Measurements from ENCODE around the gene PTGS1. TPM values are rescaled to one million over a fixed set of nuclear protein-coding genes. Genes with fewer than 3 reads are reported as not detected.
A peak's percentile ranks its signal among the peaks of the same experiment; 100 is the strongest.

The PTGS1 gene
- total RNA-seq, 2 donors from 2014 or later, result 0.17 to 0.58 TPM

DNA sequence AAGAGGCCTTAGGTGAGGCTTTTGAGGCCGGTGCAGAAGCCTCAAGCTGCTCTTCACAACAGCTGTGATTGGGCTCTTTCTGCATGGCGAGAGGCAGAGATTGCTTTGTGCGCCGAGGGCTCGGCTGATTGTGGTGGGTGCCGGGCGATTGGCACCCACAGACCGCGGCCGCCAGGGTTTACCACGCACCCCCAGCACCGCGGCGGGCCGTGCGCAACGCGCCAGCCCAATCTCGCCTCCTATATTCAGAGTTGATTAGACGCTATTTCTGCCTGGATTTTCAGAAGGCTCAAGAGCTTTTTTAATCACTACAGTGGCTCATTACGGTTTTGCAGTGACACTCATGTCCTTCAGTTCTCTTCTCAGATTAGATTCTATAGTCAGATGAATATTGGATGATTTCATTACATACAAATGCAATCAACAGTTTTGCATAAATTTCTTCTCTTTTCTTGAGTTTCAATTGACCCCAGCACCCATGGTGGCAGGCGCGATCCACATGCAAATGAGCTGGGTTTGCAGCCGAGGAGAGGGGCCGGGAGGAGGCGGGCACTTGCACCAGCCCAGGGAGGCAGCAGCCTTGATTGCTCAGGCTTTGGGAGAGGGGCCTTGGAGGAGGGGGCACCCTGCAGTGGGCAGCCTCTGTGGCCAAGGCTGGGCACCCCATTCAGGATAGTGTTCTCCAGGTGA lies 33.8 kb upstream of the PTGS1 start:
- Mint-ChIP-seq H3K4me3 (no peak overlapping the region), H3K27me3 (ENCODE audit: low read depth) (no peaks in the 10 kb centered on the region)

DNA sequence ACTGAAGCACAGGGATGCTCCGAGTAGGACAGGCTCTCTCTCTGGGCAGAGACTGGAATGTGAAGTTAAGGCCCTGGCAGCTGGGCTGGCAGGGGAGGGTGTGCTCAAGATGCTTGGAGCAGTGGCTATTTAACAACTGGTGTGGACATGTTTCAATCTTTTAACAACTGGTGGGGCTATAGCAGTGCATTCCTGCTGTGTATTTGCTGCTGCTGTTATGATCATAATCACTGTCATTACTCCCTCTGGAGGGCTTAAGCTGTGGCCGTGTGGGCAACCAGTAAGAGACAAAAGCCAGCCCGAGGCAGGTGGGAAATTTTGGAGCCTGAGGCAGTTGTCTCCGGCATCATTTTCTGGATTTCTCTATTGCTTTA lies 33.3 kb upstream of the PTGS1 start:
- DNase-seq (no peak), ATAC-seq (replicated peaks in 1 of 2) (no peak)
- Mint-ChIP-seq H3K4me1 (ENCODE audit: low read depth) (no peaks in the 10 kb centered on the region), H3K36me3 (ENCODE audit: insufficient read depth in 2 of 2) (no peaks in the 10 kb centered on the region), H3K27me3 (ENCODE audit: low read depth) (no peaks in the 10 kb centered on the region), H3K4me3 (no peak overlapping the region), H3K27ac (no peak overlapping the region), H3K9me3 (no peaks in the 10 kb centered on the region)

More for the DNA sequence above, 33.8 kb upstream of the PTGS1 start:
- Mint-ChIP-seq H3K4me1 (ENCODE audit: low read depth) (peaks cover under 1% of the 10 kb centered on the region), H3K9me3 (no peaks in the 10 kb centered on the region), H3K27ac (no peak overlapping the region), H3K36me3 (ENCODE audit: insufficient read depth in 2 of 2) (no peaks in the 10 kb centered on the region)
- DNase-seq, result no peak
- ATAC-seq (replicated peaks in 1 of 2), result no peak

DNA sequence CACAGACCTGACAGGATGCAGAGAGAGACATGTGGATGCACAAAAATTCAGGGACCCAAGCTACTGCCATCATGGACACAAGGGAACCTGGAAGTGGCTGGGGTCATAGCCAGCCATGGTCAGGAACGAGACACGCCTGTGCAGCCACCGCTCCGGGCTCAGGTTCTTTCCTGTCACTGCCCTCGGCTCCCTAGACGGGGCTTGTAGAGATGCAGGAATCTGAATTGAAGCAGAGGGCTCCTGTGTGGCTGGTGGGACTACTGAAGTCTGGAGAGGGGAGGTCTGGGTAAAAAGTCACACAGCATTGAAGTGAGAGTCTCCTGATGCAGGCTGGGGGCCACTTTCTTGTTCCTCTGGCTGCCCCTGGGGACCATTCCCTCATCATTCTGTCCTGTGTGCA lies 32.3 kb upstream of the PTGS1 start:
- no peaks in the 10 kb centered on the region for H3K27me3 Mint-ChIP-seq (ENCODE audit: low read depth)
- H3K4me1 Mint-ChIP-seq (ENCODE audit: low read depth), result no peaks in the 10 kb centered on the region
- H3K9me3 Mint-ChIP-seq, result no peaks in the 10 kb centered on the region
- ATAC-seq (replicated peaks in 1 of 2) (no peak), DNase-seq (no peak)
- H3K4me3 Mint-ChIP-seq, result no peak overlapping the region
- H3K27ac Mint-ChIP-seq, result no peak overlapping the region
- H3K36me3 Mint-ChIP-seq (ENCODE audit: insufficient read depth in 2 of 2), result no peaks in the 10 kb centered on the region

DNA sequence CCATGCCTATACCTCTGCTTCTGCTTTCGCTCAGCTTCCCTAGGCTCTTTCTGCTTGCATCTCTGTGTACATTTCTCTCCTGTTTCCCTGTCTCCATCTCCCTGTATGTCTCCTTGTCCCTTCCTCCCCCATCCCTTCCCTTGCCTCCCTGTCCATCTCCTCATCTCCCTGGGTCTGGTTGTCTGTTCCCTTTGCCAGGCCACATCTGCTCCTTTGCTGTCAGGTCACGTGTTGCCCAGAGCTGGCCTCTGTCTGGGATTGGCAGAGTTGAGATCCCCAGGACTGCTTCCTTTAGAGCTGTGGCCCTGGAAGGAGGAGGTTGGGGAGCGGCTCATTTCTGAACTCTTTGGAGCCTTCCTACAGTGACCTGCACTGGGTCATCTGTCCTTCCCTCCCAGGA lies 31.8 kb upstream of the PTGS1 start:
- no peak overlapping the region for H3K27ac Mint-ChIP-seq

DNA sequence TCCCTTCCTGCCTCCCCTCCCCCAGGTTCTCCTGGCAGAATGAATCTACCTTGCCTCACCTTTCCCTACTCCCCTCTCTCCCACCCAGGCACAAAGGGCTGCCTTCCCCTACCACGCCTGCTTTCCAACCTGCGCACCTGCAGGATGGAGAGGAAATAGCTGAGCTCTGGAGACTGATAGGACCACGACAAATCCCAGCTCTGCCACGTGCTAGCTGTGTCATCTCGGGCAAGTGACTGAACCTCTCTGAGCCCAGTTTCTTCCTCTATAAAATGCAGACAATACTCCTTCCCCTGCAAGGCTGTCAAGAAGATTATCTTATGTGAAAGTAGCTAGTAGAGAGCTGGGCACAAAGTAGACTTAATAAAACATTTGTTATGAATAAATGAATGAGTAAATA lies 31.2 kb upstream of the PTGS1 start:
- Mint-ChIP-seq H3K36me3 (ENCODE audit: insufficient read depth in 2 of 2) (no peaks in the 10 kb centered on the region), H3K27me3 (ENCODE audit: low read depth) (no peaks in the 10 kb centered on the region), H3K9me3 (no peaks in the 10 kb centered on the region), H3K4me1 (ENCODE audit: low read depth) (no peaks in the 10 kb centered on the region), H3K27ac (no peak overlapping the region), H3K4me3 (no peak overlapping the region)
- ATAC-seq (replicated peaks in 1 of 2) (no peak), DNase-seq (no peak)

More for the DNA sequence above, 31.8 kb upstream of the PTGS1 start:
- ATAC-seq (replicated peaks in 1 of 2), result no peak
- H3K4me3 Mint-ChIP-seq, result no peak overlapping the region
- H3K36me3 Mint-ChIP-seq (ENCODE audit: insufficient read depth in 2 of 2), result no peaks in the 10 kb centered on the region
- no peaks in the 10 kb centered on the region for H3K27me3 Mint-ChIP-seq (ENCODE audit: low read depth)
- H3K4me1 Mint-ChIP-seq (ENCODE audit: low read depth), result no peaks in the 10 kb centered on the region
- no peaks in the 10 kb centered on the region for H3K9me3 Mint-ChIP-seq
- DNase-seq, result no peak

DNA sequence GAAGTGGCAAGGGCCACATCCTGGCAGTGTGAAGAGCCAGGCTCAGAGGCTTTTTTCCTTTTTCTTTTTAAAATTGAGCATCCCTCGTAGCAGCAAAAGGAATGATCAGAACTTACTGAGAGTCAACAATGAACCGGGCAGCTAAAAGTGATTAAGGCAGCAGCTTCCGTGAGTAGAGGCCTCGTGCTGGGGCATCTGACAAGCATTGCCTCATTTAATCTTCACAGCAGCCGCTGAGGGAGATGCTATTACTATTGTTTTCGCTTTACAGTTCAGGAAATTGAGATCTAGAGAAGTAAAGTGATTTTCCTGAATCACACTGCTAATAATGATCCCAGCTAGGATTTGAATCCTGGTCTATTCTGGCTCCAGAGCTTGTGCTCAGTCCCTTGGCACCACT lies 30.7 kb upstream of the PTGS1 start:
- no peak for ATAC-seq (replicated peaks in 1 of 2)
- no peaks in the 10 kb centered on the region for H3K27me3 Mint-ChIP-seq (ENCODE audit: low read depth)
- no peak overlapping the region for H3K27ac Mint-ChIP-seq
- no peaks in the 10 kb centered on the region for H3K36me3 Mint-ChIP-seq (ENCODE audit: insufficient read depth in 2 of 2)
- no peak overlapping the region for H3K4me3 Mint-ChIP-seq
- H3K9me3 Mint-ChIP-seq, result no peaks in the 10 kb centered on the region
- H3K4me1 Mint-ChIP-seq (ENCODE audit: low read depth), result no peaks in the 10 kb centered on the region
- DNase-seq, result no peak

DNA sequence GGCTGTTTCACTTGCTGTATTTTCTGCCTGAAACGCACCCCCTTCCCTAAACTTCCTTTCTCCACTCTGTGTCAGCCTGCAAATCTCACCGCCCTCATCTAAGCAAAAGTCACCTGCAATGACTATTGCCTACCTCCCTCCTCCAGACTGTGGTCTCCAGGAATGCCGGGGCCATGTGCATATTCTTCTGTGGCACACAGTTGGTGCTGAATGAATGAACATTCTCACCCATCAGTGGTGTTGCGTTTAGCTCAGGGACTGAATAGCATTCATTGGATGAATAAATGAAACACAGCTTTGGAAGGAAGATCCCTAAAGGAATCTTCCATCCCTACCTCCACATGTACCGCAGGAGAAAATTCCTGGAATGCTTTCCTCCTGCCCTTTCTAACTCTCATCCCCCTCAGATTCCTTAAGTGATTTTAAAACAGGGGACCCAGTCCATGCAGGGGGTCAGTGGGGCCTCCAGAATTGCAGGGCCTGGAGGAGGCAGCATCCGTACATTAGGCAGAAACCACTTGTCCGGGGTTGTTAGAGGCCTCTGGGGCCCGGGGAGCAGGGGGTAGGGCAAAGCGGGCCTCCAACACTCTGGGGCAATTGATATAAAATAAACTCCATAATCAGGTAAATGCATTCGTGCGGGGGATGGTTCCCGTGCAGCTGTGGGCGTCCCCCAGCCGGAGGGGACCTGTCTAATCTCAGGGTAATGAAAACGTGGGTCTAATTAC lies 28.3 kb upstream of the PTGS1 start:
- Mint-ChIP-seq H3K36me3 (ENCODE audit: insufficient read depth in 2 of 2) (no peaks in the 10 kb centered on the region), H3K4me3 (no peak overlapping the region), H3K27ac (no peak overlapping the region), H3K9me3 (no peaks in the 10 kb centered on the region), H3K27me3 (ENCODE audit: low read depth) (peaks cover 9% of the 10 kb centered on the region), H3K4me1 (ENCODE audit: low read depth) (peaks cover 3% of the 10 kb centered on the region)
- DNase-seq, result no peak
- ATAC-seq (replicated peaks in 1 of 2), result no peak

DNA sequence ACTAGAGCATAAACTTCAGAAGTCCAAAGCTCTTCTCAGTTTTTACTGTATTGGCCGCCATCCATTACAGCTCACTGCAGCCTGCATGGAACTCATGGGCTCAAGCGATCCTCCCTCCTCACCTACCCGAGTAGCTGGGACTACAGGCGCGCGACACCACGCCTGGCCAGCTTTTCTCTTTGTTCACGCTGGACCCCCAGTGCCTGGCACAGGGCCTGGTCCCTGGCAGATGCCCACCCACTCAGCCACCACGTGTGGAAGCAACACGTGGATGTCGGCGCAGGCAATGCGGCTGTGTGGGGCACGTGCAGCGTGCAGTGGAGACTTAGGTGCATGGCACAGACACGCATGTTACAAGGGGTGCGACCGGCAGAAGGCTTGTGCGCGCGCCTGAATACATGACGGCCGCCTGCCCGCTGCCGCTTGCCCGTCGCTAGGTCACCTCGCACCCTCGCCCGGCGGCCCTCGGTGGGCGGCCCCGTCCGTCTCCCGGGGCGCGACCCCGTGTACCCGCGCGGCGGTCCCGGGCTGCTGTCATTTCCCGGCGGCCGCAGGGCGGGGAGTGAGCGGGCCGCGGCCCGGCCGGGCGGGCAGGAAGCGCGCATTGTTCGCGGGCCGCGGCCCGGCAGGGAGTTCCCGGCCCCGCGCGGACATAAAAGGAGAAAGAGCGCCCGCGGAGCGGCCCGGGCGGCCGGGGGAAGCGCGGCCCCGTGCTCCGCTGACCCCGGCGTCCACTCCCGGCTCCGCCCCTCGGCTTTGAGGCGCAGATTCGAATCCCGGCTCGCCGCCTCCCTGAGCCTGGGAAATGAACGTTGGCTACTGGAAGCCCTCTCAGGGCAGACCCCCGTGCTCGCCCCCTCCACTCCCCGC lies 24.1 kb upstream of the PTGS1 start:
- Mint-ChIP-seq H3K36me3 (ENCODE audit: insufficient read depth in 2 of 2) (no peaks in the 10 kb centered on the region), H3K27me3 (ENCODE audit: low read depth) (peaks cover 32% of the 10 kb centered on the region), H3K4me1 (ENCODE audit: low read depth) (peaks cover 22% of the 10 kb centered on the region), H3K4me3 (peak overlapping the region; percentile 68 to 76), H3K9me3 (no peaks in the 10 kb centered on the region), H3K27ac (no peak overlapping the region)
- DNase-seq (peak; percentile 26 to 28), ATAC-seq (replicated peaks in 1 of 2) (peak; percentile 44 to 52)

DNA sequence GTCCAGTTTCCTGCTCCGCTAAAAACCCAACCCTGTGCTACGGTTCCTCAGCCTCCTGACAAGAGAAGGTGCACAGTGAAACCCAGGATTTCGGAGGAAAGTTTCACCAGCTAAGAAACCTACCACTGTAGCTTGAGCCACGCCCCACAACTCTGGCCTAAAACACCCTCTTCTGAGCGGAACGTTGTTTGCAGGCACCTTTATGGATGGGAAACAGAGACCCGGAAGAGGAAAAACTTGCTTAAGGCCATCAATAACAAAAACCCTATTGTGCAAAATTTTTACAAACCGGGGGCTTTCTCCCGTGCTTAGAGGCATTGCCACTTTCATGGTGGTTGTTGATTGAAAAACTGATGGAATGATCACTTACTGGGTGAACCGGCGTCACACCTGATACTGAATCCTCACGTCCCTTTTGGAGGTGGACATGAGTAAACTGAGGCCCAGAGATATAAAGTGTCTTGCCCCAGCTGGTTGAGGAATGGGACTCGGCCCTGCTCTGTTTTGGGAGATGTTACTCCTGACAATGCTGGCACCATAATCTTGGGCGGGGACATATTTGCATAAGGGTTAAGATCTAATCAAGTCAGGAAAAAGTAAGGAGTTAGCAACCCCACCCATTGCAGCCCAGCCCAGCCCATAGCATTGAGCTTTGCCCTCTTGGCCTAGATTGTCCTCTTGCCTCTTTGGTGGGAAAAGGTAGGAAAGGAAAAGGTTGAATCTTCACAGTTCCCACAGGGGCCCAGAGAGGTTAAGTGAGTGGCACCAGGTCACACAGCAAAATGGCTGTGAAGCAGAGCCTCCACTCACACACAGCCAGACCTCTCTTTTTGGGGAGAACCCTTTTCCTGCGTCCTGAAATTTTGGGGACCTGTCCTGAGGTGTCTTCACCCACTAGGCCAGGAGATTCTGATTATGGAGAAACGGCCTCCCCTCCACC lies 23.2 kb upstream of the PTGS1 start:
- Mint-ChIP-seq H3K36me3 (ENCODE audit: insufficient read depth in 2 of 2) (no peaks in the 10 kb centered on the region), H3K27me3 (ENCODE audit: low read depth) (peaks cover 32% of the 10 kb centered on the region), H3K4me1 (ENCODE audit: low read depth) (peaks cover 22% of the 10 kb centered on the region), H3K27ac (no peak overlapping the region), H3K9me3 (no peaks in the 10 kb centered on the region), H3K4me3 (peak overlapping the region; percentile 68 to 76)
- ATAC-seq (replicated peaks in 1 of 2), result peak; percentile 27 to 30
- DNase-seq, result peak; percentile 11 to 18

DNA sequence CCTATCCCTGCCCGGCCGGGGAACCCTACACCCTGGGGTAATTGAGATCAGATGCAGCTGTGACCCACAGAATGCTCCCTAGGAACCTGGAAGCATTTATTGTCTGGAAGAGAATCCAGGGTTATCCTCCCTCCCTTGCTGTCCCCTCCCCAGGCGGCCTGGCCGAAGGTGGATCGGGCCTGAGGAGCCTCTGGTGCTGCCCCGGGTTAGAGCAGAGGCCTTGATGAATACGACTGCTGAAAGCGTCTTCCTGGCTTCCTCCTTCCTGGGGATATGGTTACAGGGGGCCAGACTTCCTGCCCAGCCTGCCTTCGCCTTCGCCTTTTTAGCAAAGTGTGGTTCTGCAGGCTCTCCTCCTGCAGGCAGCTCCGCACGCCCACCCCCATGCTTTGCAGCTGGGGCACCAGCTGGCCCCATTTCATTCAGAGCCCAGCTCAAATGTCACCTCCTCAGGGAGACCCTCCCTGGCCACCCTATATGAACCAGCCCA lies 22.5 kb upstream of the PTGS1 start:
- no peaks in the 10 kb centered on the region for H3K36me3 Mint-ChIP-seq (ENCODE audit: insufficient read depth in 2 of 2)
- ATAC-seq (replicated peaks in 1 of 2) (no peak), DNase-seq (no peak)
- peaks cover 22% of the 10 kb centered on the region for H3K4me1 Mint-ChIP-seq (ENCODE audit: low read depth)
- peak overlapping the region in 1 of 2 donors; percentile 76 for H3K4me3 Mint-ChIP-seq
- no peak overlapping the region for H3K27ac Mint-ChIP-seq
- H3K9me3 Mint-ChIP-seq, result no peaks in the 10 kb centered on the region
- H3K27me3 Mint-ChIP-seq (ENCODE audit: low read depth), result peaks cover 32% of the 10 kb centered on the region

DNA sequence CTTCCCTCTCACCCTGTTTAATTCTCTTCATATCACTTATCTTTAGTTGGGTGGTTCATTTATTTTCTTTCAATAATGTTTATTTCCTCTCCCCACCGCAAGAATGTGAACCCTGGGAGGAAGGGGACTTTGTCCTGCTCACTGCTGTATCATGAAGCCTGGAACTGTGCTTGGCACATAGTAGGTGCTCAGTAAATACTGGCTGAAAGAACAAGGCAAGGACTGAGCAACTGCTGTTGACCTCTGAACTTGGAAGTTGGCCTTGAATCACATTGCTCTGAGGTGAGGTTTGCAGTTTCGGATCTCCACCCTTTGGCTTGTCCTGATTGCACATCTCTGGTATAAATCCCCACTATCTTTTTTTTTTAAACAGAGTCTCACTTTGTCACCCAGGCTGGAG lies 22.0 kb upstream of the PTGS1 start:
- Mint-ChIP-seq H3K36me3 (ENCODE audit: insufficient read depth in 2 of 2) (no peaks in the 10 kb centered on the region), H3K27me3 (ENCODE audit: low read depth) (peaks cover 32% of the 10 kb centered on the region), H3K9me3 (no peaks in the 10 kb centered on the region), H3K27ac (no peak overlapping the region), H3K4me3 (peak overlapping the region in 1 of 2 donors; percentile 15), H3K4me1 (ENCODE audit: low read depth) (peaks cover 22% of the 10 kb centered on the region)
- DNase-seq (no peak), ATAC-seq (replicated peaks in 1 of 2) (no peak)

DNA sequence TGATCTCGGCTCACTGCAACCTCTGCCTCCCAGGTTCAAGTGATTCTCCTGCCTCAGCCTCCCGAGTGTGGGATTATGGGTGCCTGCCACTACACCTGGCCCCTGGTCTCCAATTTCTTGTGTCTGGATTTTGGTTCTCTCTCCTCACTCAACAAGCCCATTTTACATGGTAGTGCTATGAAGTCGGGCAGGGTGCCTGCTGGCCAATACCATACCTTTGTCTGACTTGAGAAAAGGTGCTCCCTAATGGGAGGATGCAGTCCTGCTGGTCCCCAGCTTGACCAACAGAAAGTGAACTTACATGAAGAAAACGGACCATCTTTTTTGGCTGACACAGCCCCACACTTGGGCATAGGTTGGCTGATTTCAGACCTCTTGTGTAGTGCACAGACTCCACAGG lies 21.6 kb upstream of the PTGS1 start:
- no peak overlapping the region for H3K27ac Mint-ChIP-seq
- no peaks in the 10 kb centered on the region for H3K36me3 Mint-ChIP-seq (ENCODE audit: insufficient read depth in 2 of 2)
- H3K4me1 Mint-ChIP-seq (ENCODE audit: low read depth), result peaks cover 22% of the 10 kb centered on the region
- ATAC-seq (replicated peaks in 1 of 2) (no peak), DNase-seq (no peak)
- H3K9me3 Mint-ChIP-seq, result no peaks in the 10 kb centered on the region
- peaks cover 32% of the 10 kb centered on the region for H3K27me3 Mint-ChIP-seq (ENCODE audit: low read depth)
- H3K4me3 Mint-ChIP-seq, result no peak overlapping the region

All from activated T-cell treated with anti-CD3 and anti-CD28 coated beads, Interleukin-2, amount 50 U/mL, for 72 hours (primary cell).